Measurements from ENCODE around the gene ABCA9.
"Not testable (repeated sequence)": the region's sequence is repeated elsewhere in the genome, so short reads cannot be mapped to it uniquely, and the experiment has no call there.

Gene ABCA9

GRCh38 chr17:68953340-68953997 lies 107.3 kb downstream of the ABCA9 start:
- no peak for DNase-seq

DNA sequence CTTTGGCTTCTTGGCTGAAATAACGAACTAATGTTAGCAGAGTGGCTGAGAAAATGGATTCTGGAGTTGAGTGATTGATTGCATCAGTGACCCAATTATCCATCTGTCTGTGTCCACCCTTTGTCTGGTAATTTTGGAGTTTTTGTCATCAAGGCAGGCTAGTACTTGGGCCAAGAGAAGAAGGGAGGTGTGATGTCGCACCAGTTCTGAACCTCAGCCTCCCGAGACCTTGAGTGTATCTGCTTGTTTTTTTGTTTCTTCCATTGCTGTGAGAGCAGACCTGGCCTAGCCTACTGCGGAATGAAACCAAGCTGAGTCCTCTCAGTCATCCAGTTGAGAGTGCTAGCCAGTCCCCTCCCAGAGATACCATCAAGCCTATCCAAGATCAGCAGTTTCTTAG lies 110.0 kb downstream of the ABCA9 start:
- DNase-seq: no peak

- DNase-seq: not testable (repeated sequence)
These were observed 112.9 kb downstream of the ABCA9 start for GRCh38 chr17:68947868-68948267.

DNA sequence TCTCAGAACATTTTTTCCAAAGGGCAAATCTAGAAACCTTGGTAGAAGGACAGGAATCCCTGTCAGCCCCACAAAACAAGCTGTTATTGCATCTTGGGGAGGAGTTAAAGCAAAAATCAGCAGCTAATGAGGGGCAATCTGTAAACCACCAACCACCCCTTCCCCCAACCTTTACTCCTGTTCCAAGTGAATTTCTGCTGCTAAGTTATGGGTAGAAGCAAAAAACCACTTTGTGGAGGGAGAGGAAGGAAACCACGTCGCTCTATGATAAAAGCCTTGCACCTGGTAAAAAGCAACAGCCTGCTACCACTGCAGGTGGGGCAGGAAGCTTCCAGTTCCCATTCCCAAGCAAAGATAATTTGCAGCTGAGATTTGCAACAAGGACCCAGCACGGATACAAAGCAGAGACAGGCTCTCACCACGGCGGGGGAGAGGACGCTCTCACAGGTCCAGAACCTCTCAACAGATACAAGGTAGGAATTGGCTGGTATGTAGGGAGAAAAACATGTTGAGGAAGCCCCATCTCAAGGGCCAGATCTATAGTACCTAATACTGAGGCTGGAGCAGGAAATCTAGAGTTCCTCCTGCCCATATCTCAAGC lies 116.2 kb downstream of the ABCA9 start:
- DNase-seq: no peak

- not testable (repeated sequence) for DNase-seq
These were observed 116.9 kb downstream of the ABCA9 start for GRCh38 chr17:68943812-68944182.

GRCh38 chr17:68943123-68943811 lies 117.5 kb downstream of the ABCA9 start:
- no peak for DNase-seq

GRCh38 chr17:68942389-68942788 lies 118.3 kb downstream of the ABCA9 start:
- DNase-seq: no peak

- no peak for DNase-seq
These were observed 119.0 kb downstream of the ABCA9 start for GRCh38 chr17:68941761-68942160.

DNA sequence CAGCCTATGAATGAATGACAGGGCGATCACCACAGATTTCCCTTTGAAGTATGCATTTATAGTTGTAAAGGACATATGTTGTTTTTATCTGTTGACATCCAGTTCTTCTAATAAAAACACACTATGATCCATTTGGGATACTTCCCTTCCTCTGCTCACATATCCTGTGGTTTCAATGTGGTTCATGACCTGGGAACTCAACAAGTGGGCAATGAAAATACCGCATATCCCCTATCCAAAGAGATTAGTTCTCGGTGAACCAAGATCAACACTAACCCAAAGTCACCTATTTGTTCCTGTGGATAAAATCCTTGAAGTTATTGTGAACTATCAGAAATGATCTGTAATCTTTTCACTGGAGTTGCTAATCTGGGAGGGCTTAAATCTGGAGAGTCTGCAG lies 121.5 kb downstream of the ABCA9 start:
- no peak for DNase-seq

- DNase-seq: no peak
These were observed 122.7 kb downstream of the ABCA9 start for GRCh38 chr17:68937890-68938514.

DNA sequence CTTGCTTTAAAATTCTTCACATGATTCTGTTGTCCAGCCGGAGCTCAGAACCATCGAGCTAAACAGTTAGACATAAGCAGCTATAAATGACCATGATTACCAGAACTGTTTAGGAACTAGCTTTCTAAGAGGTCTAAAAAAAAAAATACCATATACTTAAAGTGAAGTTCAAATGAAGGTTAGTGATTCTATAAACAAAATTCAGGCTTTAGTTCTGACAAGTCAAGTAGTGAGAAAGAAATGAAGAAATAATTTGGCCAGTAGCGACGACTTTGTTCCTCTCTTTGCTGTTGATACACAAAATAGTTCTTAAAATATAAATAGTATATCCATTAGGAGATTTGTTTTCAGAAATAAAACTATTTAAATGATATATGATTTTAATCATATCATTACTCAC lies 133.2 kb downstream of the ABCA9 start:
- DNase-seq: no peak

GRCh38 chr17:68924793-68925720 lies 135.7 kb downstream of the ABCA9 start:
- DNase-seq: no peak

Data from hematopoietic multipotent progenitor cell treated with erythropoietin and hydrocortisone succinate and interleukin-3 and kit ligand, for 4 days (in vitro differentiated cells).